Smooth muscle cell (in vitro differentiated cells): ENCODE results near the gene LMAN2. TPM values are rescaled to one million over a fixed set of nuclear protein-coding genes. Genes with fewer than 3 reads are reported as not detected.

Experiments
- DNase-seq: peaks from one replicate; lab custom pipeline; 2025; ENCODE audit not compliant: unreplicated experiment; lab: John Stamatoyannopoulos, UW
- H2AFZ ChIP-seq: fragments of 200-600 bp; sonication (generic); 2 replicates; pipeline ENCODE4 v1.6.0; 2016; ENCODE audit warnings: antibody characterized with exemption, low read depth, mild to moderate bottlenecking
- H3F3A ChIP-seq: fragments of 200-600 bp; sonication (generic); 2 replicates; pipeline ENCODE4 v1.6.0; 2017; ENCODE audit warnings: antibody characterized with exemption, low read depth
- H3K27ac ChIP-seq: fragments of 200-600 bp; sonication (generic); 2 replicates; pipeline ENCODE4 v1.5.1; 2016; ENCODE audit warnings: low read depth, mild to moderate bottlenecking
- H3K27me3 ChIP-seq: fragments of 200-600 bp; sonication (generic); 2 replicates; pipeline ENCODE4 v1.6.1; 2016; ENCODE audit warnings: low read depth, mild to moderate bottlenecking
- H3K36me3 ChIP-seq: fragments of 200-600 bp; sonication (generic); 2 replicates; pipeline ENCODE4 v1.5.1; 2016; ENCODE audit warnings: low read depth
- H3K4me1 ChIP-seq: fragments of 200-600 bp; sonication (generic); 2 replicates; pipeline ENCODE4 v1.5.1; 2016; ENCODE audit warnings: low read depth
- H3K4me2 ChIP-seq: fragments of 200-600 bp; sonication (generic); 2 replicates; pipeline ENCODE4 v1.6.0; 2016; ENCODE audit warnings: mild to moderate bottlenecking
- H3K4me3 ChIP-seq: fragments of 200-600 bp; sonication (generic); 2 replicates; pipeline ENCODE4 v1.5.1; 2016; ENCODE audit warnings: mild to moderate bottlenecking
- H3K79me2 ChIP-seq: fragments of 200-600 bp; sonication (generic); 2 replicates; pipeline ENCODE4 v1.6.0; 2016; ENCODE audit warnings: low read depth, mild to moderate bottlenecking
- H3K9ac ChIP-seq: fragments of 200-600 bp; sonication (generic); 2 replicates; pipeline ENCODE4 v1.6.0; 2016; ENCODE audit warnings: low read depth
- H3K9me3 ChIP-seq: fragments of 200-600 bp; sonication (generic); replicated peaks from 2 replicates; pipeline ENCODE4 v1.5.1; 2016; ENCODE audit warnings: low read depth
- H4K20me1 ChIP-seq: fragments of 200-600 bp; sonication (generic); 2 replicates; pipeline ENCODE4 v1.6.0; 2016; ENCODE audit warnings: low read depth
- CTCF ChIP-seq: fragments of 200-600 bp; sonication (generic); IDR thresholded peaks from 2 replicates; pipeline ENCODE4 v1.5.1; 2017; ENCODE audit warnings: borderline replicate concordance, mild to moderate bottlenecking, antibody characterized with exemption; ENCODE audit not compliant: insufficient read depth, poor library complexity, severe bottlenecking
- WGBS: methylation state at CpG from one replicate; pipeline ENCODE4 v1.1.7; 2016; ENCODE audit warnings: low lambda C conversion rate; 5-methylcytosine and 5-hydroxymethylcytosine counted together
- polyA plus RNA-seq: library from polyadenylated mRNA; unstranded; fragments of >200 nt; fragmentation: Nextera tagmentation; extraction: Ambion mirVana; gene quantifications from 2 replicates; pipeline ENCODE4 v1.2.1, GENCODE V29; 2016
- total RNA-seq: library from RNA; depleted of rRNA; stranded (reverse); fragments of >200 nt; gene quantifications from 2 replicates; pipeline ENCODE4 v1.2.3, GENCODE V29; 2014

Gene LMAN2
- total and polyA plus RNA-seq, 2 experiments from 2014 or later, result 241 to 253 TPM

- no peaks in the 10 kb centered on the region for H3K36me3 ChIP-seq
- H3K4me2 ChIP-seq, result no peak overlapping the region
- H3K4me3 ChIP-seq, result no peak overlapping the region
- no peaks in the 10 kb centered on the region for H3K27me3 ChIP-seq
- H4K20me1 ChIP-seq, result peaks cover 31% of the 10 kb centered on the region
- no peak overlapping the region for H3K9ac ChIP-seq
- H3K9me3 ChIP-seq, result no peaks in the 10 kb centered on the region
- DNase-seq, result no peak
- no peaks in the 10 kb centered on the region for H3K4me1 ChIP-seq
- no peaks in the 10 kb centered on the region for H3F3A ChIP-seq
- 93% methylated on average over 15 of the region's 15 CpGs for WGBS
- H2AFZ ChIP-seq, result no peak overlapping the region
- no peak for TF ChIP-seq CTCF
- no peak overlapping the region for H3K27ac ChIP-seq
- H3K79me2 ChIP-seq, result no peaks in the 10 kb centered on the region
These were observed 17.3 kb downstream of the LMAN2 start for GRCh38 chr5:177334155-177334551.

DNA sequence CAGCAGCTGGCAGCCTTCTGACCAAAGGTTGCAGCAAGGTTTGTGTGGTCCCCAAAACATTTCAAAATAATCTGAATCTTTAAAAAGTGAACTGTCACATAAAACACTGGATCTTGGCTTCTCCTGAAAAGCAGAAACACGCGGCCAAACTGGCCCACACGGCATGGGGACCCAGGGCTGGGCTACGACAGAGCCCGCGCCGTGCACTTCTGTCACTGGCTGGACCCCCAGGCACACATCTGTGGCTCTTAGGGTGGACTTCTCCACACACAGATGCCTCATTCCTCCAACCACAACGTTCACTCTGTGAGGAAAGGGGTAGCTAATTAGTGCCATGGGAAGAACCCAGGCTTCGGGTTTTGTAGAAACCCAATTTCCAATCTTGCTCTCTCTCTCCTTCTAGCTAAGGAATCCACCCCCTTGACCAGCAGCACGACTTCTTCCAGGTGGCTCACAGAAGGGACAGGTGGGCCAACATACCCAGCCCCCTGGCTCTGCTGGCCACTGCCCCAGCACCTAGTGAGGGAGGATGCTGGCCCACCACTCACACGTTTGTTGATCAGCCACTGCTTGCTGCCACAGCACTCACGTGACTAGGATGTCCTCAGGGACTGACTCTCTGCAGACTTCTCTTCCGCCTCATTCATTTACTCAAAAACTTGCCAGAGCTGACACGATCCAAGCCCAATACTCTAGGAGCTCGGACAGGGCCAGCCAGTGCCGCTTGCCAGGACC is 17.9 kb downstream of the LMAN2 start:
- no peaks in the 10 kb centered on the region for H3K79me2 ChIP-seq
- no peaks in the 10 kb centered on the region for H3F3A ChIP-seq
- H3K4me3 ChIP-seq, result no peak overlapping the region
- H3K27me3 ChIP-seq, result no peaks in the 10 kb centered on the region
- H2AFZ ChIP-seq, result no peak overlapping the region
- H3K4me1 ChIP-seq, result no peaks in the 10 kb centered on the region
- no peak for DNase-seq
- H3K36me3 ChIP-seq, result no peaks in the 10 kb centered on the region
- H3K9me3 ChIP-seq, result no peaks in the 10 kb centered on the region
- no peak overlapping the region for H3K4me2 ChIP-seq
- WGBS, result 98% methylated on average over 16 of the region's 16 CpGs
- H3K9ac ChIP-seq, result no peak overlapping the region
- TF ChIP-seq CTCF, result no peak
- H4K20me1 ChIP-seq, result peaks cover 32% of the 10 kb centered on the region
- no peak overlapping the region for H3K27ac ChIP-seq

DNA sequence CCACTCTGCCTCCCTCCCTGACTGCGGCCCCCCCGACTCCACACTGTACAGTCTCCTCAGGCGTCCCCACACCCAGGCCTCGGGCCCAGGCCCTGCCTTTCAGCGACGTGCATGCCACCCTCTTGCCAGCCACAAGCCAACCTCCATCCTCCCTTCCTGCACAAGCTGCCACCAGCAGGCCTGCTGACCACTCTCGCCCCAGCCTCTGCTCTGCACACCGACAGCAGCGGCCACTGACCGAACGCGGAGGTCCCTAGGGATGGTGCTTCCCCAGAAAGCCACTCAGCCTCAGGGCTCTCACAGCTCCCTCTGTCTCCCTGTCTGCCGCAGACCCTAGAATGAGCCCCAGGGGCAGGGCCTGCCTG is 18.6 kb downstream of the LMAN2 start:
- Histone ChIP-seq H3K79me2 (no peaks in the 10 kb centered on the region), H3F3A (no peaks in the 10 kb centered on the region), H2AFZ (no peak overlapping the region), H3K27ac (no peak overlapping the region), H3K9ac (no peak overlapping the region), H3K27me3 (no peaks in the 10 kb centered on the region), H3K4me2 (no peak overlapping the region), H4K20me1 (peaks cover 30% of the 10 kb centered on the region), H3K9me3 (no peaks in the 10 kb centered on the region), H3K4me3 (no peak overlapping the region), H3K4me1 (no peaks in the 10 kb centered on the region), H3K36me3 (no peaks in the 10 kb centered on the region)
- no peak for TF ChIP-seq CTCF
- no peak for DNase-seq
- 93% methylated on average over 13 of the region's 13 CpGs for WGBS
